Heart right ventricle (tissue), 16 donors: ENCODE data around the gene CEP170. TPM values are rescaled to one million over a fixed set of nuclear protein-coding genes. Genes with fewer than 3 reads are reported as not detected.

Experiments used
- ATAC-seq, 8 donors: fragments of 200-7000 bp; cut with Tn5 transposase; one replicate each; pipeline ENCODE4 v1.9.1; 2020; ENCODE audit warnings: mild to moderate bottlenecking in 8 of 8, moderate library complexity in 8 of 8, moderate number of reproducible peaks in 1 of 8
- DNase-seq, 2 donors: peaks; one replicate each; pipeline ENCODE4 v3.0.0-alpha.2; 2020
- H3K27ac ChIP-seq, 10 donors: fragments of 200-600 bp; sonication (generic) in 2 of 10; one replicate each; pipeline versions ENCODE4 v1.5.0 to v1.8.0; 2020 to 2022; ENCODE audit warnings: mild to moderate bottlenecking in 3 of 10
- H3K27me3 ChIP-seq, 7 donors: fragments of 200-600 bp; one replicate each; pipeline ENCODE4 v1.8.0; 2021 to 2022; ENCODE audit warnings: mild to moderate bottlenecking in 2 of 7
- H3K36me3 ChIP-seq, 9 donors: fragments of 200-600 bp; sonication (generic) in 1 of 9; one replicate each; pipeline versions ENCODE4 v1.5.0 to v1.8.0; 2020 to 2022; ENCODE audit warnings: mild to moderate bottlenecking in 2 of 9
- H3K4me1 ChIP-seq, 9 donors: fragments of 200-600 bp; sonication (generic) in 1 of 9; one replicate each; pipeline versions ENCODE4 v1.5.0 to v1.8.0; 2020 to 2022; ENCODE audit warnings: mild to moderate bottlenecking in 4 of 9
- H3K4me3 ChIP-seq, 10 donors: fragments of 200-600 bp; sonication (generic) in 2 of 10; one replicate each; pipeline versions ENCODE4 v1.5.0 to v1.8.0; 2020 to 2022; ENCODE audit warnings: mild to moderate bottlenecking in 7 of 10, moderate library complexity in 2 of 10
- H3K9me3 ChIP-seq, 11 donors: fragments of 200-600 bp in 10 of 11; sonication (generic) in 2 of 11; one replicate each; pipeline versions ENCODE4 v1.5.0 to v1.8.0; 2013 to 2022; ENCODE audit warnings: mild to moderate bottlenecking in 2 of 11, control low read depth in 1 of 11, moderate library complexity in 1 of 11
- CTCF ChIP-seq, 9 donors: fragments of 200-600 bp; sonication (generic) in 2 of 9; IDR thresholded peaks; one replicate each; pipeline versions ENCODE4 v1.5.0 to v1.8.0; 2021 to 2022; ENCODE audit warnings: antibody characterized with exemption in 9 of 9, mild to moderate bottlenecking in 5 of 9, moderate library complexity in 1 of 9
- WGBS, 2 donors: extraction: QIAGEN DNeasy Blood & Tissue Kit; methylation state at CpG; one replicate each; pipeline ENCODE4 v1.1.7; 2013; ENCODE audit warnings: inconsistent platforms in 1 of 2; 5-methylcytosine and 5-hydroxymethylcytosine counted together
- intact Hi-C, 10 donors: fragments of 100-400 bp; cut with DNase I; formaldehyde crosslinking; loops; one replicate each; pipeline versions ENCODE4 v1.11.1 to v1.14.2; 2022
- polyA plus RNA-seq, 2 donors: library from polyadenylated mRNA; stranded (reverse); fragments of 200-250 nt; gene quantifications; one replicate each; pipeline ENCODE4 v1.2.3, GENCODE V29; 2013
- total RNA-seq, 10 donors: library from RNA; stranded (reverse); fragmentation: NEBNext Ultra II Directional in 3 of 10; extraction: Animal tissue kit (Norgen Biotek cat#: 25700) in 3 of 10; gene quantifications; one replicate each; pipeline versions ENCODE4 v1.2.1 to v1.2.4, GENCODE V29; 2021 to 2023
- donor health status: Arrhythmogenic right ventricular cardiomyopathy.
- donor health status: ischemic (EF 13 %, LVEDD 7.1; RV severe dilation, severe dysfunction).
- donor health status: healthy with polysubstance abuse.
- donor health status: DM: no; HTN: yes; CAD: no.
- donor health status: DM: no; HTN: no; CAD: no.
- donor health status: ischemic (EF 25% LVEDD 6.9; RV normal size, moderate dysfunction).
- donor health status: ischemic (EF 25% LVEDD 5.7; RV mildly dilated, moderate dysfunction).
- donor health status: healthy.
- donor health status: DM: yes; HTN: yes; CAD: no.
- donor health status: Ischemic cardiomyopathy.
- donor health status: ischemic (EF 35%, LVEDD 5.7; RV mildly dilated, moderate dysfunction).
- donor health status: nonischemic (EF 11% LVEDD 7.7; RV severe dilation, severe dysfunction).
- donor health status: DM: yes; HTN: yes; CAD: no.
- donor health status: PGD.
- donor health status: ischemic (EF 29% LVEDD 5.4; RV normal size, mild dysfunction).
- donor health status: nonischemic (EF 23%, LVEDD 6.1; RV moderate dilation, normal function).

The CEP170 gene
- total and polyA plus RNA-seq, 12 donors: 7.3 to 75.5 (median 50.4) TPM

- WGBS, 2 donors: 29 to 34% methylated on average over 4 of the region's 4 CpGs
- Histone ChIP-seq H3K4me3 (no peak overlapping the region), H3K27ac (peak overlapping the region in 7 of 10 donors; percentile 17 to 54 (median 45)), H3K27me3 (no peaks in the 10 kb centered on the region), H3K4me1 (peaks cover 0 to 54% (median 36%) of the 10 kb centered on the region in 9 donors), H3K36me3 (peaks cover 0 to 34% (median 0%) of the 10 kb centered on the region in 9 donors), H3K9me3 (peaks cover 0 to 10% (median 4%) of the 10 kb centered on the region in 11 donors)
- ATAC-seq (peak in 3 of 8 donors; percentile 50 to 52 (median 51)), DNase-seq (no peak)
- intact Hi-C loops: no loop called here
- TF ChIP-seq CTCF (IDR thresholded peaks at IDR 0.05): no peak
Observed at GRCh38 chr1:243236604-243237252, 18.4 kb downstream of the CEP170 start.

- intact Hi-C loops: no loop called here
Observed at GRCh38 chr1:243234978-243235647, 20.0 kb downstream of the CEP170 start.

GRCh38 chr1:243233908-243234307 is 21.2 kb downstream of the CEP170 start:
- Histone ChIP-seq H3K36me3 (peaks cover 0 to 30% (median 7%) of the 10 kb centered on the region in 9 donors), H3K4me3 (no peak overlapping the region), H3K27ac (peak overlapping the region in 1 of 10 donors; percentile 13), H3K4me1 (peaks cover 0 to 46% (median 34%) of the 10 kb centered on the region in 9 donors), H3K27me3 (no peaks in the 10 kb centered on the region), H3K9me3 (peaks cover 0 to 38% (median 28%) of the 10 kb centered on the region in 11 donors)
- intact Hi-C loops: no loop called here
- ATAC-seq (peak in 2 of 8 donors; percentile 39 to 51), DNase-seq (no peak)
- 73 to 83% methylated on average over 2 of the region's 2 CpGs for WGBS, 2 donors
- no peak for TF ChIP-seq CTCF (IDR thresholded peaks at IDR 0.05)

More at GRCh38 chr1:243234978-243235647, 20.0 kb downstream of the CEP170 start:
- peaks cover 0 to 26% (median 20%) of the 10 kb centered on the region in 11 donors for H3K9me3 ChIP-seq
- peak overlapping the region in 4 of 10 donors; percentile 17 to 54 (median 50) for H3K27ac ChIP-seq
- TF ChIP-seq CTCF (IDR thresholded peaks at IDR 0.05): no peak
- peaks cover 0 to 49% (median 34%) of the 10 kb centered on the region in 9 donors for H3K4me1 ChIP-seq
- no peak for DNase-seq
- peaks cover 0 to 34% (median 7%) of the 10 kb centered on the region in 9 donors for H3K36me3 ChIP-seq
- H3K4me3 ChIP-seq: no peak overlapping the region
- WGBS, 2 donors: 53 to 55% methylated on average over 4 of the region's 4 CpGs
- H3K27me3 ChIP-seq: no peaks in the 10 kb centered on the region
- peak in 6 of 8 donors; percentile 47 to 76 (median 63) for ATAC-seq

- peaks cover 0 to 40% (median 28%) of the 10 kb centered on the region in 11 donors for H3K9me3 ChIP-seq
- no peak overlapping the region for H3K27ac ChIP-seq
- ATAC-seq (no peak), DNase-seq (no peak)
- peaks cover 0 to 48% (median 26%) of the 10 kb centered on the region in 9 donors for H3K4me1 ChIP-seq
- intact Hi-C loops: no loop called here
- H3K36me3 ChIP-seq: peaks cover 0 to 18% (median 0%) of the 10 kb centered on the region in 9 donors
- TF ChIP-seq CTCF (IDR thresholded peaks at IDR 0.05): no peak
- no peaks in the 10 kb centered on the region for H3K27me3 ChIP-seq
- no peak overlapping the region for H3K4me3 ChIP-seq
Observed at GRCh38 chr1:243230914-243231313, 24.2 kb downstream of the CEP170 start.
